Left hindlimb (tissue), 1 donor: Measurements from ENCODE around the gene ZNF462.

Source experiments
- DNase-seq: peaks from one replicate; pipeline ENCODE4 v3.0.0-alpha.2; 2018

ZNF462 gene

GRCh38 chr9:106930477-106930876 is 67.5 kb downstream of the ZNF462 start:
- DNase-seq = no peak

GRCh38 chr9:106931466-106931865 is 68.5 kb downstream of the ZNF462 start:
- no peak for DNase-seq

GRCh38 chr9:106932178-106932577 is 69.2 kb downstream of the ZNF462 start:
- no peak for DNase-seq

GRCh38 chr9:106932675-106933074 is 69.7 kb downstream of the ZNF462 start:
- no peak for DNase-seq

- DNase-seq = no peak
Measured at GRCh38 chr9:106933470-106933869, 70.5 kb downstream of the ZNF462 start.

GRCh38 chr9:106934442-106935238 is 71.7 kb downstream of the ZNF462 start:
- DNase-seq = no peak

- no peak for DNase-seq
Measured at GRCh38 chr9:106936680-106937079, 73.7 kb downstream of the ZNF462 start.

GRCh38 chr9:106941916-106942315 is 79.0 kb downstream of the ZNF462 start:
- peak; percentile 42 for DNase-seq

- DNase-seq = no peak
Measured at GRCh38 chr9:106945727-106946660, 83.0 kb downstream of the ZNF462 start.

GRCh38 chr9:106947106-106947900 is 84.3 kb downstream of the ZNF462 start:
- no peak for DNase-seq

GRCh38 chr9:106953174-106953573 is 90.2 kb downstream of the ZNF462 start:
- DNase-seq = no peak

- DNase-seq = no peak
Measured at GRCh38 chr9:106954558-106954957, 91.6 kb downstream of the ZNF462 start.

GRCh38 chr9:106954974-106955850 is 92.2 kb downstream of the ZNF462 start:
- no peak for DNase-seq

GRCh38 chr9:106956971-106957370 is 94.0 kb downstream of the ZNF462 start:
- no peak for DNase-seq

- DNase-seq = no peak
Measured at GRCh38 chr9:106958955-106959657, 96.1 kb downstream of the ZNF462 start.

- no peak for DNase-seq
Measured at GRCh38 chr9:106960258-106960657, 97.3 kb downstream of the ZNF462 start.

- DNase-seq = no peak
Measured at GRCh38 chr9:106961623-106962022, 98.7 kb downstream of the ZNF462 start.

GRCh38 chr9:106962122-106962521 is 99.2 kb downstream of the ZNF462 start:
- DNase-seq = no peak

- peak; percentile 57 for DNase-seq
Measured at GRCh38 chr9:106962615-106963363, 99.8 kb downstream of the ZNF462 start.

GRCh38 chr9:106963684-106964083 is 100.7 kb downstream of the ZNF462 start:
- no peak for DNase-seq

GRCh38 chr9:106964329-106964728 is 101.4 kb downstream of the ZNF462 start:
- DNase-seq = no peak
